SK-N-SH (cell line): Measurements from ENCODE around the gene ATP11A. TPM values are rescaled to one million over a fixed set of nuclear protein-coding genes. Genes with fewer than 3 reads are reported as not detected.

Experiments
- CTCF ChIA-PET: fragments of 300-600, 350-600 bp; formaldehyde crosslinking; extraction: SDS; loops from one replicate; lab custom pipeline; 2021; lab: Yijun Ruan, JAX
- POLR2A ChIA-PET: fragments of 350-600 bp; sonication (Branson Sonifier 250); formaldehyde crosslinking; extraction: SDS; loops from one replicate; lab custom pipeline; 2020; ENCODE audit warnings: antibody characterized with exemption, inconsistent platforms; lab: Yijun Ruan, JAX
- DNase-seq: peaks from one replicate; pipeline ENCODE4 v3.0.0; 2012
- H2AFZ ChIP-seq: fragments of 200-600 bp; sonication (generic); 2 replicates; pipeline ENCODE4 v1.8.1; 2016; ENCODE audit warnings: antibody characterized with exemption, mild to moderate bottlenecking, low read depth
- H3F3A ChIP-seq: fragments of 200-600 bp; sonication (generic); replicated peaks from 2 replicates; pipeline ENCODE3; 2016; ENCODE audit warnings: antibody characterized with exemption, mild to moderate bottlenecking; ENCODE audit not compliant: insufficient read depth
- H3K27ac ChIP-seq, 2 experiments: fragments of 200-500 bp in 1 of 2; fragments of 200-600 bp in 1 of 2; sonication (Bioruptor generic) in 1 of 2; sonication (generic), shearing (Covaris generic) in 1 of 2; 2 replicates each; pipeline versions ENCODE4 v1.5.1 to v1.6.1; 2014 to 2016; ENCODE audit warnings: low read depth in 2 of 2, inconsistent platforms in 1 of 2, low read length in 1 of 2, mild to moderate bottlenecking in 1 of 2, mixed read lengths in 1 of 2
- H3K27me3 ChIP-seq: fragments of 200-600 bp; sonication (generic), shearing (Covaris generic); 2 replicates; pipeline ENCODE4 v1.6.1; 2016; ENCODE audit warnings: mixed run types; ENCODE audit not compliant: insufficient read depth
- H3K36me3 ChIP-seq, 2 experiments: fragments of 200-500 bp in 1 of 2; fragments of 200-600 bp in 1 of 2; sonication (Bioruptor generic) in 1 of 2; sonication (generic) in 1 of 2; replicated peaks in 1 of 2; 2 replicates each; pipeline versions ENCODE3 to v1.5.1; 2014 to 2016; ENCODE audit warnings: low read length in 1 of 2, mild to moderate bottlenecking in 1 of 2; ENCODE audit not compliant: insufficient read depth in 2 of 2, control insufficient read depth in 1 of 2
- H3K4me1 ChIP-seq, 2 experiments: fragments of 200-500 bp in 1 of 2; fragments of 200-600 bp in 1 of 2; sonication (Bioruptor generic) in 1 of 2; sonication (generic), shearing (Covaris generic) in 1 of 2; 2 replicates each; pipeline versions ENCODE4 v1.5.1 to v1.6.1; 2014 to 2016; ENCODE audit warnings: low read depth in 1 of 2, low read length in 1 of 2, mixed run types in 1 of 2; ENCODE audit not compliant: insufficient read depth in 2 of 2, control insufficient read depth in 1 of 2
- H3K4me2 ChIP-seq: fragments of 200-600 bp; sonication (generic), shearing (Covaris generic); 2 replicates; pipeline ENCODE4 v1.6.1; 2017; ENCODE audit warnings: mixed run types
- H3K4me3 ChIP-seq, 2 experiments: fragments of 200-500 bp in 1 of 2; fragments of 200-600 bp in 1 of 2; sonication (Bioruptor generic) in 1 of 2; sonication (generic), shearing (Covaris generic) in 1 of 2; 2 replicates each; pipeline versions ENCODE4 v1.5.1 to v1.8.1; 2014 to 2016; ENCODE audit warnings: low read depth in 2 of 2, inconsistent platforms in 1 of 2, low read length in 1 of 2, mild to moderate bottlenecking in 1 of 2, mixed read lengths in 1 of 2, moderate library complexity in 1 of 2
- H3K79me2 ChIP-seq: fragments of 200-600 bp; sonication (generic); 2 replicates; pipeline ENCODE4 v1.8.1; 2017; ENCODE audit warnings: mild to moderate bottlenecking; ENCODE audit not compliant: insufficient read depth
- H3K9ac ChIP-seq: fragments of 200-600 bp; sonication (generic); 2 replicates; pipeline ENCODE4 v1.6.1; 2017; ENCODE audit warnings: mixed run types
- H3K9me2 ChIP-seq: fragments of 200-600 bp; sonication (generic); 2 replicates; pipeline ENCODE4 v1.6.1; 2017; ENCODE audit warnings: mixed run types
- H3K9me3 ChIP-seq: fragments of 200-600 bp; sonication (generic); 2 replicates; pipeline ENCODE4 v1.6.1; 2017; ENCODE audit warnings: mixed run types, mild to moderate bottlenecking, moderate library complexity
- H4K20me1 ChIP-seq: fragments of 200-600 bp; sonication (generic); 2 replicates; pipeline ENCODE4 v1.6.1; 2017; ENCODE audit warnings: mild to moderate bottlenecking, mixed run types; ENCODE audit not compliant: insufficient read depth
- ELF1 ChIP-seq: IDR thresholded peaks from 2 replicates; pipeline ENCODE4 v1.4.0; 2012
- GATA2 ChIP-seq: sonication (generic); formaldehyde crosslinking; IDR thresholded peaks from 2 replicates; pipeline ENCODE4 v1.5.0; 2020; ENCODE audit warnings: mild to moderate bottlenecking, missing genetic modification reagents
- MAX ChIP-seq: IDR thresholded peaks from 2 replicates; pipeline ENCODE4 v1.4.0; 2012; ENCODE audit warnings: low read depth
- MEF2A ChIP-seq: IDR thresholded peaks from 2 replicates; pipeline ENCODE4 v1.4.0; 2012; ENCODE audit warnings: low read depth, borderline replicate concordance
- NRF1 ChIP-seq: IDR thresholded peaks from 2 replicates; pipeline ENCODE4 v1.6.1; 2012; ENCODE audit warnings: low read depth, mild to moderate bottlenecking, low read length
- RAD21 ChIP-seq: IDR thresholded peaks from 2 replicates; pipeline ENCODE4 v1.6.1; 2012; ENCODE audit warnings: mild to moderate bottlenecking, low read length
- REST ChIP-seq: IDR thresholded peaks from 2 replicates; pipeline ENCODE4 v1.6.1; 2012; ENCODE audit warnings: mild to moderate bottlenecking, low read depth, low read length, moderate library complexity
- RXRA ChIP-seq: IDR thresholded peaks from 2 replicates; pipeline ENCODE4 v1.4.0; 2012; ENCODE audit warnings: low read depth, mild to moderate bottlenecking, borderline replicate concordance
- SIN3A ChIP-seq: IDR thresholded peaks from 2 replicates; pipeline ENCODE4 v1.6.1; 2012; ENCODE audit warnings: low read depth, mild to moderate bottlenecking, low read length, moderate library complexity, borderline replicate concordance
- SMC3 ChIP-seq: IDR thresholded peaks from 2 replicates; pipeline ENCODE4 v1.6.1; 2012; ENCODE audit warnings: low read depth, low read length, improper control_type of control experiment
- TAF1 ChIP-seq: IDR thresholded peaks from 2 replicates; pipeline ENCODE4 v1.6.1; 2012; ENCODE audit warnings: low read depth, mild to moderate bottlenecking, low read length, moderate library complexity, borderline replicate concordance
- USF2 ChIP-seq: fragments of 150-350 bp; IDR thresholded peaks from 2 replicates; pipeline ENCODE4 v1.6.1; 2017; ENCODE audit warnings: antibody characterized with exemption, low read length, low read depth, borderline replicate concordance
- WGBS: methylation state at CpG from one replicate; pipeline ENCODE4 v1.1.6; 2017; ENCODE audit warnings: low lambda C conversion rate; 5-methylcytosine and 5-hydroxymethylcytosine counted together
- polyA plus RNA-seq, 3 experiments: library from polyadenylated mRNA; depleted of rRNA; stranded (reverse); fragments of >200 nt; gene quantifications; 2 replicates each; pipeline ENCODE4 v1.2.3, GENCODE V29; 2012

ATP11A gene
- polyA plus RNA-seq, 1 of the 3 experiments (the other 2 are of a cell fraction) = 4.1 TPM

DNA sequence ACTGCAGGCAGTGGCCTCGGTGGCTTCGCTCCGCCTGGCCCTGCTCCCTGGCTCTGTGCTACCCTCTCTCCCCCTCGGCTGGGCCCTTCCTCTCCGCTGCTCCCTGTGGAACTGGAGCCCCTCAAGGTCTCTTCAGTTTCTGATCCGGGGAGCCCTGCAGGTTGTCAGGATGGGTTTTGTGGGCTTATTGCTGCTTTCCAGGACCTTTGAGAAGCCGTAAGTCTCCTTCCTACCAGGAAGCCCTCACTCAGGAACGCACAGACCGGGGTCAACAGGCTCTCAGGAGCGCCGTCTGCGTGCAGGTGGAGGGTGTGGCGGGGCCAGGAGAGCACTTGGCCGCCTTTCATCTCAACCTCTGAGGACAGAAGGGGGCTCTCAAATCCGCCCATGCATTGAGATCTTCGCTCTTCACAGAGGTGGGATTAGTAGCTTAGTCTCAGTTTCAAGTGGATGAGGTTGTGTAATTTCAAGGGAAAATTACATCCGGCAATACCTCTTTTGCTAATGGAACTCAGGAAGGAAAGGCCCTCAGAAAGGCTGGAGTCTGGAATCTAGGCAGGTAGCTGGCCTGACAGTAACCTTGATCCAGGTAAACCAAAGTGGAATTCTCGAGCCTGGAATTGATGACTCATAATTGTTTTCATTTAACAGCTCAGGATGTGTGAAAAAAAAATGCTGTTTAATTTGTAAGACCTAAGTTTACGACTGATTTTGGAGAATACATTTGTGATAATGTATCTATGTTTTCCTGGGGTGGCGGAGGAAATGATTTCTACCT, 102.0 kb downstream of the ATP11A start:
- 91% methylated on average over 20 of the region's 20 CpGs for WGBS
- Histone ChIP-seq H4K20me1 (no peaks in the 10 kb centered on the region), H3K4me1 (no peaks in the 10 kb centered on the region; a peak in 1 of 4 replicates), H3K4me3 (no peak overlapping the region), H3K79me2 (no peaks in the 10 kb centered on the region), H3K27ac (no peak overlapping the region), H3K9ac (no peak overlapping the region), H3K36me3 (peaks cover 0 to 2% of the 10 kb centered on the region in 2 experiments), H3K27me3 (no peaks in the 10 kb centered on the region), H3K4me2 (no peak overlapping the region), H3K9me3 (no peaks in the 10 kb centered on the region), H3K9me2 (no peaks in the 10 kb centered on the region), H3F3A (no peaks in the 10 kb centered on the region), H2AFZ (no peak overlapping the region)
- no peak for DNase-seq
- TF ChIP-seq GATA2 = no peak
- no peak for TF ChIP-seq SMC3
- TF ChIP-seq REST = no peak
- no peak for TF ChIP-seq SIN3A
- TF ChIP-seq RAD21 = no peak
- TF ChIP-seq RXRA = no peak
- TF ChIP-seq NRF1 = no peak
- TF ChIP-seq MAX = no peak
- no peak for TF ChIP-seq USF2
- no peak for TF ChIP-seq ELF1
- ChIA-PET POLR2A (no interaction called here), CTCF (no interaction called here)

DNA sequence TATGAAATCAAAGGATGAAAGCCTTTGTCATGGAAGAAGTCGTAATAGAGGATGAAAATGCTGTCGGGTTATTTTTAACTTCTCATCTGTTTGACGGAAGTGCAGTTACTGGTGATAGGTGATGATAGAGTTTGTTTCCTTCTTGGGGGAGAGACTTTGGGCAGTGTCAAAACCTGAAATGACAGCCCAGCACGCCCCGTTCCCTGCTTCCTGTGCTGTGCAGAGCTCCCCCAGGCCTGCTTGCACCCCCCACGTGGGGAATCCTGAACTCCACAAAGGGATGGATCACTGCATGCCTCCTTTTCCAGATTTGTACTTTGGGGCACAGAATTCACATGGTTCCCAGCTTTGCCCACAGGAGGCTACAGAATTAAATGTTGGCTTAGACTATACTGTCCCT, 102.7 kb downstream of the ATP11A start:
- no peaks in the 10 kb centered on the region for H3F3A ChIP-seq
- H3K4me3 ChIP-seq = no peak overlapping the region
- no peak overlapping the region for H2AFZ ChIP-seq
- no peak for DNase-seq
- H3K79me2 ChIP-seq = no peaks in the 10 kb centered on the region
- no peaks in the 10 kb centered on the region for H3K9me3 ChIP-seq
- no peaks in the 10 kb centered on the region for H3K9me2 ChIP-seq
- H3K27ac ChIP-seq = no peak overlapping the region
- CTCF ChIA-PET = no interaction called here
- H3K36me3 ChIP-seq = peaks cover 0 to 2% of the 10 kb centered on the region in 2 experiments
- no peaks in the 10 kb centered on the region; a peak in 1 of 4 replicates for H3K4me1 ChIP-seq
- POLR2A ChIA-PET = no interaction called here
- H4K20me1 ChIP-seq = no peaks in the 10 kb centered on the region
- no peak for TF ChIP-seq REST
- TF ChIP-seq TAF1 = no peak
- TF ChIP-seq SIN3A = no peak
- no peak for TF ChIP-seq MAX
- TF ChIP-seq MEF2A = no peak
- no peak overlapping the region for H3K9ac ChIP-seq
- H3K27me3 ChIP-seq = no peaks in the 10 kb centered on the region
- WGBS = 95% methylated on average over 6 of the region's 6 CpGs
- no peak overlapping the region for H3K4me2 ChIP-seq
